ENCODE data around the gene AUH.

- TF ChIP-seq, protein P1, sequence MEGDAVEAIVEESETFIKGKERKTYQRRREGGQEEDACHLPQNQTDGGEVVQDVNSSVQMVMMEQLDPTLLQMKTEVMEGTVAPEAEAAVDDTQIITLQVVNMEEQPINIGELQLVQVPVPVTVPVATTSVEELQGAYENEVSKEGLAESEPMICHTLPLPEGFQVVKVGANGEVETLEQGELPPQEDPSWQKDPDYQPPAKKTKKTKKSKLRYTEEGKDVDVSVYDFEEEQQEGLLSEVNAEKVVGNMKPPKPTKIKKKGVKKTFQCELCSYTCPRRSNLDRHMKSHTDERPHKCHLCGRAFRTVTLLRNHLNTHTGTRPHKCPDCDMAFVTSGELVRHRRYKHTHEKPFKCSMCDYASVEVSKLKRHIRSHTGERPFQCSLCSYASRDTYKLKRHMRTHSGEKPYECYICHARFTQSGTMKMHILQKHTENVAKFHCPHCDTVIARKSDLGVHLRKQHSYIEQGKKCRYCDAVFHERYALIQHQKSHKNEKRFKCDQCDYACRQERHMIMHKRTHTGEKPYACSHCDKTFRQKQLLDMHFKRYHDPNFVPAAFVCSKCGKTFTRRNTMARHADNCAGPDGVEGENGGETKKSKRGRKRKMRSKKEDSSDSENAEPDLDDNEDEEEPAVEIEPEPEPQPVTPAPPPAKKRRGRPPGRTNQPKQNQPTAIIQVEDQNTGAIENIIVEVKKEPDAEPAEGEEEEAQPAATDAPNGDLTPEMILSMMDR (conservative IDR thresholded peaks at IDR 0.05; ENCODE audit: low read length): no peak
- no peak for TF ChIP-seq EZH2phosphoT487 (IDR thresholded peaks at IDR 0.05; ENCODE audit: borderline replicate concordance, low read depth, low read length)
Observed at GRCh38 chr9:91279296-91280204, 82.2 kb downstream of the AUH start.
